GM10248 (cell line): Measurements from ENCODE around the gene MAML2.

Experiments used
- CTCF ChIA-PET: fragments of 300-600 bp; sonication (Branson Sonifier 250); formaldehyde crosslinking; extraction: SDS; loops from one replicate; lab custom pipeline; 2021; ENCODE audit warnings: antibody characterized with exemption; lab: Yijun Ruan, JAX
- POLR2A ChIA-PET: fragments of 350-650 bp; sonication (Branson Sonifier 250); formaldehyde crosslinking; extraction: SDS; loops from one replicate; lab custom pipeline; 2020; ENCODE audit warnings: antibody characterized with exemption; lab: Yijun Ruan, JAX
- DNase-seq: peaks from one replicate; pipeline ENCODE4 v3.0.0; 2012; ENCODE audit errors: extremely low spot score
- CTCF ChIP-seq: IDR thresholded peaks from 2 replicates; pipeline ENCODE4 v1.5.1; 2012; ENCODE audit warnings: mild to moderate bottlenecking, low read depth; ENCODE audit errors: extremely low read depth, missing control alignments, control extremely low read depth

Gene MAML2

GRCh38 chr11:96107143-96107824 is 235.7 kb downstream of the MAML2 start:
- DNase-seq, result no peak
- TF ChIP-seq CTCF, result no peak
- ChIA-PET POLR2A (no interaction called here), CTCF (interaction anchor here (1.0 to 2.6 kb wide), 8 partner anchors 8 to 271 kb away, joined by 3 to 14 read pairs (median 4); partner anchors contain the start of gene MAML2)

- ChIA-PET CTCF (interaction anchor here (1.1 to 2.6 kb wide), 6 partner anchors 9 to 236 kb away, joined by 3 to 14 read pairs (median 4); partner anchors contain the start of gene MAML2), POLR2A (no interaction called here)
- TF ChIP-seq CTCF, result no peak
- DNase-seq, result no peak
These were observed 236.3 kb downstream of the MAML2 start for GRCh38 chr11:96106645-96107044.

- DNase-seq, result no peak
- ChIA-PET POLR2A (no interaction called here), CTCF (interaction anchor here (0.9 to 2.3 kb wide), 5 partner anchors 9 to 288 kb away, joined by 3 to 11 read pairs (median 4); no protein-coding TSS in a partner anchor)
- no peak for TF ChIP-seq CTCF
These were observed 237.1 kb downstream of the MAML2 start for GRCh38 chr11:96105944-96106343.

GRCh38 chr11:96105197-96105895 is 237.6 kb downstream of the MAML2 start:
- CTCF ChIA-PET, result interaction anchor here (0.9 to 2.3 kb wide), 4 partner anchors 8 to 288 kb away, joined by 3 to 11 read pairs (median 5); no protein-coding TSS in a partner anchor
- POLR2A ChIA-PET, result no interaction called here

GRCh38 chr11:96104496-96104895 is 238.5 kb downstream of the MAML2 start:
- POLR2A ChIA-PET, result no interaction called here
- DNase-seq, result no peak

More at GRCh38 chr11:96105197-96105895, 237.6 kb downstream of the MAML2 start:
- DNase-seq, result no peak
- no peak for TF ChIP-seq CTCF

More at GRCh38 chr11:96104496-96104895, 238.5 kb downstream of the MAML2 start:
- CTCF ChIA-PET, result no interaction called here
- no peak for TF ChIP-seq CTCF
